Hepatocyte (in vitro differentiated cells): Measurements from ENCODE around the gene TUBB2A. TPM values are rescaled to one million over a fixed set of nuclear protein-coding genes. Genes with fewer than 3 reads are reported as not detected.
A peak's percentile ranks its signal among the peaks of the same experiment; 100 is the strongest.

Experiments used
- DNase-seq: peaks from one replicate; pipeline ENCODE4 v3.0.0-alpha.2; 2016; ENCODE audit warnings: low spot score
- H2AFZ ChIP-seq: fragments of 200-600 bp; sonication (generic); 2 replicates; pipeline ENCODE4 v1.6.0; 2016; ENCODE audit warnings: antibody characterized with exemption, mild to moderate bottlenecking
- H3K27ac ChIP-seq: fragments of 200-600 bp; sonication (generic); 2 replicates; pipeline ENCODE4 v1.5.1; 2016; ENCODE audit warnings: mild to moderate bottlenecking
- H3K27me3 ChIP-seq: fragments of 200-600 bp; sonication (generic); 2 replicates; pipeline ENCODE4 v1.6.1; 2016
- H3K36me3 ChIP-seq: fragments of 200-600 bp; sonication (generic); replicated peaks from 2 replicates; pipeline ENCODE4 v1.5.1; 2016; ENCODE audit warnings: low read depth; ENCODE audit not compliant: insufficient read depth
- H3K4me1 ChIP-seq: fragments of 200-600 bp; sonication (generic); 2 replicates; pipeline ENCODE4 v1.5.1; 2016; ENCODE audit warnings: mild to moderate bottlenecking, moderate library complexity; ENCODE audit not compliant: insufficient read depth
- H3K4me2 ChIP-seq: fragments of 200-600 bp; sonication (generic); 2 replicates; pipeline ENCODE4 v1.6.0; 2016
- H3K4me3 ChIP-seq: fragments of 200-600 bp; sonication (generic); 2 replicates; pipeline ENCODE4 v1.5.1; 2016; ENCODE audit warnings: mild to moderate bottlenecking
- H3K79me2 ChIP-seq: fragments of 200-600 bp; sonication (generic); 2 replicates; pipeline ENCODE4 v1.6.0; 2017; ENCODE audit warnings: mild to moderate bottlenecking
- H3K9me2 ChIP-seq: fragments of 200-600 bp; sonication (generic); replicated peaks from 2 replicates; pipeline ENCODE4 v1.6.0; 2017; ENCODE audit warnings: mild to moderate bottlenecking; ENCODE audit not compliant: insufficient read depth
- H3K9me3 ChIP-seq: fragments of 200-600 bp; sonication (generic); 2 replicates; pipeline ENCODE4 v1.5.1; 2016; ENCODE audit warnings: low read depth, mild to moderate bottlenecking
- H4K20me1 ChIP-seq: fragments of 200-600 bp; sonication (generic); 2 replicates; pipeline ENCODE4 v1.6.0; 2016; ENCODE audit warnings: mild to moderate bottlenecking; ENCODE audit not compliant: insufficient read depth, poor library complexity, severe bottlenecking
- EZH2 ChIP-seq: fragments of 200-600 bp; sonication (generic); IDR thresholded peaks from 2 replicates; pipeline ENCODE4 v1.6.1; 2016; ENCODE audit warnings: antibody characterized with exemption, mild to moderate bottlenecking, borderline replicate concordance
- EZH2phosphoT487 ChIP-seq: fragments of 200-600 bp; sonication (generic); IDR thresholded peaks from one replicate; pipeline ENCODE4 v1.6.1; 2018; ENCODE audit warnings: antibody characterized with exemption, mild to moderate bottlenecking, low read depth, moderate library complexity; ENCODE audit not compliant: unreplicated experiment, severe bottlenecking
- WGBS: methylation state at CpG from one replicate; pipeline ENCODE4 v1.1.6; 2016; ENCODE audit warnings: low lambda C conversion rate; ENCODE audit errors: missing lambda C conversion rate; 5-methylcytosine and 5-hydroxymethylcytosine counted together
- polyA plus RNA-seq: library from polyadenylated mRNA; unstranded; fragments of >200 nt; fragmentation: Nextera tagmentation; extraction: Ambion mirVana; gene quantifications from 2 replicates; pipeline ENCODE4 v1.2.1, GENCODE V29; 2016
- total RNA-seq: library from RNA; depleted of rRNA; stranded (reverse); fragments of >200 nt; gene quantifications from 2 replicates; pipeline ENCODE4 v1.2.3, GENCODE V29; 2014
- TF ChIP-seq, protein P1 (sequence below): fragments of 200-600 bp; sonication (generic); IDR thresholded peaks from 2 replicates; pipeline ENCODE4 v1.5.1; 2016; ENCODE audit warnings: antibody characterized with exemption, mild to moderate bottlenecking; ENCODE audit not compliant: poor library complexity

The TUBB2A gene
- total RNA-seq (97.2 and 115 TPM in 2 replicates), polyA plus RNA-seq (183 and 185 TPM in 2 replicates)

DNA sequence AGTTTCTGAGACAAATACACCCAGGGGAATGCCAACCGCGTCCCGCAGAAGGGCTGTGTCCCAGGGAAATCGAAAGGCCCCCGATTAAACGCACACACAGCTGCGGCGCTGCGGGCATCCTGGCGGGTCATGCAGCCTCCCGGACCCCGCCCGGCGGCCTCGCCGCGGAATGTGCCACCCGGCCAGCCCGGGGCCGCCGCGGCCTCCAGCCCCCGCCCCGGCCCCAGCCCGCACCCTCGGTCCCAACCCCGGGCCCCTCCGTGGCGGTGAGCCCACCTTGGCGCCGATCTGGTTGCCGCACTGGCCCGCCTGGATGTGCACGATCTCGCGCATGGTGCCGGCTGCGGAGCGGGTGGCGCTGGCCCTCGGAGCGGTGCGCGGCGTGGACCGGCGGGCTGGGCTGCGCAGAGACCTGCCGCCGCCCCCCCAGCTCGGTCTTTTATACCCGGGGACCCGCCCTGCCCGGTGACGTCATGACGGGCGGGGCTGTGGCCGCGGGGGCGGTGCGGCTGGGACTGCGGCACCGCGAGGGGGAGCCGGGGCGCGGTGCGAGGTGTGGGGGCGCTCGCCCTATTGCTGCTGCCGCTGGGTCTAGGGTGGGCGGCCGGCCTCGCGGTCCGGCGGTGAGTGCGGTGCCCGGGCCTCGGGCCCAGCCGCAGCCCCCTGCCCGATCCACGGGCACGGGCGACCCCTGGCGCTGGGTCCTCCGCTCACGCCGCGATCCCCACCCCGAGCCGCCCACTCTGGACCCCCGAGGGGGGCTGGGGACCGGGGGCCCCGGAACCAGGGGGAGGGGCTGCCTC is at the start of gene TUBB2A:
TUBB2A (minus strand) TSS at position 414 of the 803 bp plus-strand sequence; CDS start at position 333, 81 bp downstream.
- TF ChIP-seq EZH2phosphoT487 (no peak), EZH2 (no peak)
- TF ChIP-seq, protein P1, sequence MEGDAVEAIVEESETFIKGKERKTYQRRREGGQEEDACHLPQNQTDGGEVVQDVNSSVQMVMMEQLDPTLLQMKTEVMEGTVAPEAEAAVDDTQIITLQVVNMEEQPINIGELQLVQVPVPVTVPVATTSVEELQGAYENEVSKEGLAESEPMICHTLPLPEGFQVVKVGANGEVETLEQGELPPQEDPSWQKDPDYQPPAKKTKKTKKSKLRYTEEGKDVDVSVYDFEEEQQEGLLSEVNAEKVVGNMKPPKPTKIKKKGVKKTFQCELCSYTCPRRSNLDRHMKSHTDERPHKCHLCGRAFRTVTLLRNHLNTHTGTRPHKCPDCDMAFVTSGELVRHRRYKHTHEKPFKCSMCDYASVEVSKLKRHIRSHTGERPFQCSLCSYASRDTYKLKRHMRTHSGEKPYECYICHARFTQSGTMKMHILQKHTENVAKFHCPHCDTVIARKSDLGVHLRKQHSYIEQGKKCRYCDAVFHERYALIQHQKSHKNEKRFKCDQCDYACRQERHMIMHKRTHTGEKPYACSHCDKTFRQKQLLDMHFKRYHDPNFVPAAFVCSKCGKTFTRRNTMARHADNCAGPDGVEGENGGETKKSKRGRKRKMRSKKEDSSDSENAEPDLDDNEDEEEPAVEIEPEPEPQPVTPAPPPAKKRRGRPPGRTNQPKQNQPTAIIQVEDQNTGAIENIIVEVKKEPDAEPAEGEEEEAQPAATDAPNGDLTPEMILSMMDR = peak; percentile 52

DNA sequence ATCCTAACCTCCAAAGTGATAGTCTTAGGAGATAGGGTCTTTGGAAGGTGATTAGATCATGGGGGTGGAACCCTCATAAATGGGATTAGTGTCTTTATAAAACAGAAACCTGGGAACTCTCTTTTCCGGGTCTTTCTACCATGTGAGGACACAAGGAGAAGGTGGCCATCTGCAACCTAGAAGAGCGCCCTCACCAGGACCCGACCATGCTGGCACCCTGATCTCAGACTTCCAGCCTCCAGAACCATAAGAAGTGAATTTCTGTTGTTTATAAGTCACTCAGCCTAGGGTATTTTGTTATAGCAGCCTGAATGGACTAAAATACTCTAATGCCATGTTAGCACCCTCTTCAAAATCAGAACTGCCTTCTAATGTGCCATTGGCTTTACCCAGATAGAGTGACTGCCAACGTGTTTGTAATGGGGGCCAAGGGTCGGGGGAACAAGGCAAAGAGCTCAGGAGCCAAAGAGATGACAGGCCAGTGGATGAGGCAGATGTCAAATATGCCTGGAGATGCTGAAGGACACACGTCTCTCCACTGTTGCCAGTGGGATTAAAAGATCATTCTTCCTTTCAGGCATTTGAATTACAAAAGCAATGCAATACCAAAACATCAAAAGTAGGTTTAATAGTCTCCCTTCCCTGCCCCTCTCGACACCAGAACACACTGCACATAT is 49.1 kb upstream of the TUBB2A start:
- H4K20me1 ChIP-seq = no peaks in the 10 kb centered on the region
- H3K4me3 ChIP-seq = no peak overlapping the region
- WGBS = 88% methylated on average over 7 of the region's 7 CpGs
- no peaks in the 10 kb centered on the region for H3K27me3 ChIP-seq
- DNase-seq = no peak
- H2AFZ ChIP-seq = no peak overlapping the region
- TF ChIP-seq EZH2phosphoT487 (no peak), EZH2 (no peak)
- TF ChIP-seq, protein P1 = no peak
- H3K79me2 ChIP-seq = no peaks in the 10 kb centered on the region
- no peaks in the 10 kb centered on the region for H3K9me3 ChIP-seq
- no peaks in the 10 kb centered on the region for H3K36me3 ChIP-seq
- no peak overlapping the region for H3K4me2 ChIP-seq
- no peak overlapping the region for H3K27ac ChIP-seq
- no peaks in the 10 kb centered on the region for H3K9me2 ChIP-seq
- H3K4me1 ChIP-seq = peaks cover 7% of the 10 kb centered on the region

More for the DNA sequence above, at the start of gene TUBB2A:
- peak within 1 kb of the TSS; percentile 98 for H3K27ac ChIP-seq
- H3K4me2 ChIP-seq = peak within 1 kb of the TSS; percentile 98
- H3K4me1 ChIP-seq = peaks cover 21% of the 10 kb centered on the region
- H3K9me3 ChIP-seq = no peaks in the 10 kb centered on the region
- peak; percentile 96 for DNase-seq
- peak within 1 kb of the TSS; percentile 70 for H2AFZ ChIP-seq
- H3K9me2 ChIP-seq = no peaks in the 10 kb centered on the region
- H4K20me1 ChIP-seq = no peaks in the 10 kb centered on the region
- H3K36me3 ChIP-seq = no peaks in the 10 kb centered on the region
- under 1% methylated on average over 54 of the region's 95 CpGs for WGBS
- H3K4me3 ChIP-seq = peak within 1 kb of the TSS; percentile 97
- H3K79me2 ChIP-seq = peaks cover 3% of the 10 kb centered on the region
- H3K27me3 ChIP-seq = no peaks in the 10 kb centered on the region

DNA sequence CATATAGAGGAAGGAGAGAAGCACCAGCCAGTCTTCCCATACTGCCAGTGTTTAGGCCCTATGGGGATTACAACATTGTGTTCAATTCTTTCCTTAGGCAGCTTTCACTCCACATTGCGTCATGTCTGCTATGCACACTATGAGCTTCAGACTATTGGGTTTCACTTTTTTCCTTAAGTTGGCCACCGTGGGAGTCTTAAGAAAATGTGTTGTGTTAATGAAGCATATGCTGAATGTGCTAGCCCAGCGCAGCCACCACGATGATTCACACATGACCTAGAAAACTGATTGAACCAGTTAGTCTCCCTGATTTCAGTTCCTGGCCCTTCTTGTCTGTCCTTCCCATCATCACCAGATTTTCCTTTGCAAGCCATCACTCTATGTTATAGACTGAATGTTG is 48.6 kb upstream of the TUBB2A start:
- WGBS = 86% methylated on average over 4 of the region's 4 CpGs
- no peak for DNase-seq
- Histone ChIP-seq H3K9me2 (no peaks in the 10 kb centered on the region), H3K79me2 (no peaks in the 10 kb centered on the region), H3K4me2 (no peak overlapping the region), H3K9me3 (no peaks in the 10 kb centered on the region), H2AFZ (no peak overlapping the region), H3K4me3 (no peak overlapping the region), H3K27ac (no peak overlapping the region), H3K36me3 (no peaks in the 10 kb centered on the region), H3K27me3 (no peaks in the 10 kb centered on the region), H3K4me1 (peaks cover 7% of the 10 kb centered on the region), H4K20me1 (no peaks in the 10 kb centered on the region)
- no peak for TF ChIP-seq EZH2
- no peak for TF ChIP-seq EZH2phosphoT487
- TF ChIP-seq, protein P1 = no peak
